DND-41 (cell line): ENCODE data around the gene SYT9.
A peak's percentile ranks its signal among the peaks of the same experiment; 100 is the strongest.

Source experiments
- ATAC-seq: fragments of 200-7000 bp; cut with Tn5 transposase; 3 replicates; pipeline ENCODE4 v1.9.1; 2021; ENCODE audit warnings: low read depth; ENCODE audit not compliant: insufficient read depth
- DNase-seq: peaks from one replicate; pipeline ENCODE4 v3.0.0-alpha.2; 2020
- H2AFZ ChIP-seq: 2 replicates; pipeline ENCODE4 v1.6.0; 2012; ENCODE audit warnings: low read depth, low read length
- H3K27ac ChIP-seq: 2 replicates; pipeline ENCODE4 v1.5.1; 2012; ENCODE audit warnings: low read length, inconsistent platforms
- H3K27me3 ChIP-seq: fragments of 200-600 bp; sonication (generic); 2 replicates; pipeline ENCODE4 v1.6.0; 2012; ENCODE audit warnings: low read length, mild to moderate bottlenecking, inconsistent platforms; ENCODE audit not compliant: insufficient read depth, poor library complexity
- H3K36me3 ChIP-seq: 2 replicates; pipeline ENCODE4 v1.5.1; 2012; ENCODE audit warnings: low read length, inconsistent platforms; ENCODE audit not compliant: insufficient read depth
- H3K4me1 ChIP-seq: 2 replicates; pipeline ENCODE4 v1.5.1; 2012; ENCODE audit warnings: mild to moderate bottlenecking, low read length; ENCODE audit not compliant: insufficient read depth
- H3K4me2 ChIP-seq: 2 replicates; pipeline ENCODE4 v1.6.0; 2012; ENCODE audit warnings: mild to moderate bottlenecking, moderate library complexity, low read length, inconsistent platforms; ENCODE audit not compliant: insufficient read depth
- H3K4me3 ChIP-seq, 2 experiments: fragments of 200-600 bp in 1 of 2; shearing (Covaris generic) in 1 of 2; 2 replicates each; pipeline ENCODE4 v1.5.1; 2012 to 2016; ENCODE audit warnings: inconsistent platforms in 2 of 2, low read length in 2 of 2, mild to moderate bottlenecking in 2 of 2, low read depth in 1 of 2, moderate library complexity in 1 of 2
- H3K79me2 ChIP-seq: 2 replicates; pipeline ENCODE4 v1.6.0; 2012; ENCODE audit warnings: low read length, inconsistent platforms; ENCODE audit not compliant: insufficient read depth
- H3K9ac ChIP-seq: 2 replicates; pipeline ENCODE4 v1.6.0; 2012; ENCODE audit warnings: low read depth, mild to moderate bottlenecking, inconsistent platforms, low read length, moderate library complexity
- H3K9me3 ChIP-seq: 2 replicates; pipeline ENCODE4 v1.5.1; 2012; ENCODE audit warnings: low read length, moderate library complexity, mild to moderate bottlenecking, inconsistent platforms; ENCODE audit not compliant: insufficient read depth, severe bottlenecking
- H4K20me1 ChIP-seq: 2 replicates; pipeline ENCODE4 v1.6.0; 2012; ENCODE audit warnings: low read length; ENCODE audit not compliant: insufficient read depth
- EZH2 ChIP-seq: IDR thresholded peaks from 3 replicates; pipeline ENCODE4 v1.6.1; 2012; ENCODE audit warnings: borderline replicate concordance, low read depth, mild to moderate bottlenecking, moderate library complexity, low read length, inconsistent platforms; ENCODE audit not compliant: severe bottlenecking
- TF ChIP-seq, protein P1 (sequence below): IDR thresholded peaks from 2 replicates; pipeline ENCODE4 v1.5.1; 2012; ENCODE audit warnings: borderline replicate concordance, low read length, moderate library complexity, mild to moderate bottlenecking; ENCODE audit not compliant: poor library complexity, severe bottlenecking; ENCODE audit errors: extremely low read depth

Gene SYT9

DNA sequence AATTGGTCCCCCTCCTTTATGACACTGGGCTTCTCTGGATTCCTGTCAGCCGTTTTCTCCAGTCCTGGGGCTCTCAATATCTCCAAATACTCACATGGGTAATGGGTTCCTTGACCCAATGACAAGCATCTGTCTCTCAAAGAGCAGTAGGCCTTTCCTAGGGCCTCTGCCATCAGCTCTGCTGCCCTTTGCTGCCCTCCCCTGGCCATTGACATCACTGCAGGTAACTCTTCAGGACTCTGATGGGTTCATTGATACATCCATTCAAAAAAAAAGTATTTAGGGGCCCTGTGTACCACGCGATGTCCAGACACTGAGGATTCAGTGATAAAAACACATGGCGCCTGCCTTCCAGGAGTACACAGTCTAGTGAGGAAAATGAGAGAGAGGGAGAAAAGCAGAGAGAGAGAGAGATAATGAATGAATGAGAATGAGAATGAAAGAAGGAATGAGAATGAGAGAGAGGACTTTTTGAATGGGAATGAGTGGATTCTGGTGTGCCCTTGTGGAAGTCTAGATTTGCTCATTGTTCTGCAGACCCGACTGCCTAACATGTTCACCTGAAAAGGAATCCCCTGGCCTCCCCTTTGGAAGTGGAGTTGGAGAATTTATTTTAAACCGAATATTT lies 191.0 kb downstream of the SYT9 start:
- DNase-seq = peak; percentile 66
- peaks cover 10% of the 10 kb centered on the region for H3K27me3 ChIP-seq
- no peak overlapping the region for H2AFZ ChIP-seq
- no peaks in the 10 kb centered on the region for H3K79me2 ChIP-seq
- TF ChIP-seq EZH2 = no peak
- TF ChIP-seq, protein P1, sequence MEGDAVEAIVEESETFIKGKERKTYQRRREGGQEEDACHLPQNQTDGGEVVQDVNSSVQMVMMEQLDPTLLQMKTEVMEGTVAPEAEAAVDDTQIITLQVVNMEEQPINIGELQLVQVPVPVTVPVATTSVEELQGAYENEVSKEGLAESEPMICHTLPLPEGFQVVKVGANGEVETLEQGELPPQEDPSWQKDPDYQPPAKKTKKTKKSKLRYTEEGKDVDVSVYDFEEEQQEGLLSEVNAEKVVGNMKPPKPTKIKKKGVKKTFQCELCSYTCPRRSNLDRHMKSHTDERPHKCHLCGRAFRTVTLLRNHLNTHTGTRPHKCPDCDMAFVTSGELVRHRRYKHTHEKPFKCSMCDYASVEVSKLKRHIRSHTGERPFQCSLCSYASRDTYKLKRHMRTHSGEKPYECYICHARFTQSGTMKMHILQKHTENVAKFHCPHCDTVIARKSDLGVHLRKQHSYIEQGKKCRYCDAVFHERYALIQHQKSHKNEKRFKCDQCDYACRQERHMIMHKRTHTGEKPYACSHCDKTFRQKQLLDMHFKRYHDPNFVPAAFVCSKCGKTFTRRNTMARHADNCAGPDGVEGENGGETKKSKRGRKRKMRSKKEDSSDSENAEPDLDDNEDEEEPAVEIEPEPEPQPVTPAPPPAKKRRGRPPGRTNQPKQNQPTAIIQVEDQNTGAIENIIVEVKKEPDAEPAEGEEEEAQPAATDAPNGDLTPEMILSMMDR = peak; percentile 88
- H3K4me2 ChIP-seq = no peak overlapping the region
- no peak overlapping the region for H3K27ac ChIP-seq
- H3K4me1 ChIP-seq = no peaks in the 10 kb centered on the region
- no peaks in the 10 kb centered on the region; the same call in 1 of the 2 replicates for H4K20me1 ChIP-seq
- no peaks in the 10 kb centered on the region for H3K9me3 ChIP-seq
- no peaks in the 10 kb centered on the region for H3K36me3 ChIP-seq
- no peak overlapping the region for H3K4me3 ChIP-seq
- H3K9ac ChIP-seq = no peak overlapping the region
- ATAC-seq = peak; percentile 76

DNA sequence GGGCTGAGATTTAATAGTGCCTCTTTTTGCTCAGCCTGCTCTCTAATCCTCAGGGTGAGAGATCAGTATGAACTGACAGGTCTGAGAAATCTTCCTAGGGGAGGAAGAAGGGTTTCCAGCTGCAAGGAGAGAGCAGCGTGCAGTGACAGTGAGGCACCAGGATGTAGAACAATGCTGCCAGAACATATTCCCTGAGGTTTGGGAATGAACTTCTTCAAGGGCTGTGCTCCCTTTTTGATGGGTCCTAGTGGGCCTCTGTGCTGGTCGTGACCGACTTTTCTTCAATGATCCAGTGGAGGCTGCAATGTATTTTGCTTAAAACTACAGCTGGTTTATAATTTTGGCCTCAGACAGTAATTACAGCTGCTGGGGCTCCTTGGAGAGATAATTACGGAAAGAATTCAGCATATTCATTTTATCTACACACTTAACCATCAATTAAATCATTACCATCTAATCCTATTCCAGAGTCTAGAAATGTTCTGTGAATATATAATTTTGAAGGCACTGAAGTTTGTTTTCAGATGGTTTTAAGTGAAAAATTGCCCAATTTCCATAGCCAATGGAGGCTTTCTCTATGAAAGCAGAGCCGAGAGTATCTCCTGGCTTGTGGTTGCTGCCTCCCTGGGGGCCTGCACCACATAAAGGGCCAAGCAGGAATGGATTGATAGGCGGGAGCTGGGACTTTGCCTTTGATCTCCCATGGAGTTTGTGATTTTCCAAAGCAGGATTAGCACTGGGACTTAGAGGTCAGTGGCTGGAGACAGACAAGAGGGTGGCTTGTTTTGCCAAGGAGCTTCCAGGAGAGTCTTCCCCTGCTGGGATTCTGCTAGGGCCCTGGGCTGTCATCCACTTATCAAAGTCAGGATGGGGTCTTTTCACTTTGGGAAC lies 192.6 kb downstream of the SYT9 start:
- ATAC-seq (no peak), DNase-seq (no peak)
- Histone ChIP-seq H4K20me1 (no peaks in the 10 kb centered on the region; the same call in 1 of the 2 replicates), H3K27me3 (peaks cover 10% of the 10 kb centered on the region), H3K4me3 (no peak overlapping the region), H3K79me2 (no peaks in the 10 kb centered on the region), H3K36me3 (no peaks in the 10 kb centered on the region), H3K9ac (no peak overlapping the region), H2AFZ (no peak overlapping the region), H3K4me2 (no peak overlapping the region), H3K27ac (no peak overlapping the region), H3K4me1 (no peaks in the 10 kb centered on the region), H3K9me3 (no peaks in the 10 kb centered on the region)
- no peak for TF ChIP-seq EZH2
- TF ChIP-seq, protein P1 = no peak

DNA sequence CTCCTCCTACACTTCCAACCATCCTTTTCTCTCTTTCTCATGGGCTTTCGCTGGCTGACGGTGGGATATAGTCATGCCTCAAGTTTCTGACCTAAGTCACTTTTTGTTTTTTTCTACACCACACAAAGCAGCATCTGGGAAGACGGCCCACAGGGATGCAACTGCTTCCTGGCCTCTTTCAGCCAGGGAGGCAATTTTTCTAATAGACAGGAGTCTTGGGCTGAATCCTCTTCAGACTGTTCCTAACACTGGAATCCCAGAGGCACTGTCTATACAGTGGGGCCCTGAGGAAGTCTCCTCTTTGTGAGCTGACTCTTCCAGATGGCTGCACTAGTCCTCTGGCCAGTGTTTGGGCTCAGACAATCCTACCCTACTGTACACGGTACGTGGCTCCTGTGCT lies 193.9 kb downstream of the SYT9 start:
- TF ChIP-seq, protein P1 = no peak
- no peak for TF ChIP-seq EZH2
- Histone ChIP-seq H3K36me3 (no peaks in the 10 kb centered on the region), H3K9ac (no peak overlapping the region), H3K4me1 (no peaks in the 10 kb centered on the region), H3K4me3 (no peak overlapping the region), H3K4me2 (no peak overlapping the region), H3K9me3 (no peaks in the 10 kb centered on the region), H3K27ac (no peak overlapping the region), H3K27me3 (peaks cover 12% of the 10 kb centered on the region), H2AFZ (no peak overlapping the region), H4K20me1 (no peaks in the 10 kb centered on the region; the same call in 1 of the 2 replicates), H3K79me2 (no peaks in the 10 kb centered on the region)
- DNase-seq (no peak), ATAC-seq (no peak)
